Keratinocyte (primary cell): ENCODE data around the gene FAAH. TPM values are rescaled to one million over a fixed set of nuclear protein-coding genes. Genes with fewer than 3 reads are reported as not detected.

Experiments used
- DNase-seq: peaks from one replicate; pipeline ENCODE4 v3.0.0-alpha.2; 2011; ENCODE audit warnings: low read depth, missing footprints, low spot score
- FAIRE-seq: peaks from 2 replicates; lab custom pipeline; 2011; peaks lifted over from hg19 to GRCh38; lab: Jason Lieb, UNC
- H2AFZ ChIP-seq: 2 replicates; pipeline ENCODE4 v1.6.0; 2012; ENCODE audit warnings: low read length, control low read depth, inconsistent platforms; ENCODE audit not compliant: control insufficient read depth
- H3K27ac ChIP-seq: 2 replicates; pipeline ENCODE4 v1.5.1; 2011; ENCODE audit warnings: low read length; ENCODE audit not compliant: control insufficient read depth, insufficient read depth
- H3K27me3 ChIP-seq: 3 replicates; pipeline ENCODE4 v1.6.0; 2011; ENCODE audit warnings: low read length; ENCODE audit not compliant: control insufficient read depth, insufficient read depth; ENCODE audit errors: extremely low read depth
- H3K36me3 ChIP-seq, 2 experiments: 2 replicates in 1 of 2; 3 replicates in 1 of 2; pipeline ENCODE4 v1.5.1; 2011; ENCODE audit warnings: low read length in 2 of 2, mild to moderate bottlenecking in 1 of 2; ENCODE audit not compliant: control insufficient read depth in 2 of 2, insufficient read depth in 2 of 2; ENCODE audit errors: extremely low read depth in 1 of 2
- H3K4me1 ChIP-seq: 3 replicates; pipeline ENCODE4 v1.5.1; 2011; ENCODE audit warnings: low read length; ENCODE audit not compliant: control insufficient read depth, insufficient read depth; ENCODE audit errors: extremely low read depth
- H3K4me2 ChIP-seq: 3 replicates; pipeline ENCODE4 v1.6.0; 2011; ENCODE audit warnings: low read depth, low read length; ENCODE audit not compliant: control insufficient read depth, insufficient read depth; ENCODE audit errors: extremely low read depth
- H3K4me3 ChIP-seq, 3 experiments: fragments of 200-600 bp in 1 of 3; sonication (generic) in 1 of 3; 2 replicates in 2 of 3; 3 replicates in 1 of 3; pipeline ENCODE4 v1.5.1; 2011 to 2016; ENCODE audit warnings: low read length in 3 of 3, mild to moderate bottlenecking in 3 of 3, control low read depth in 2 of 3, inconsistent platforms in 1 of 3, low read depth in 1 of 3, mixed read lengths in 1 of 3, mixed run types in 1 of 3, moderate library complexity in 1 of 3; ENCODE audit not compliant: control insufficient read depth in 2 of 3, insufficient read depth in 2 of 3; ENCODE audit errors: extremely low read depth in 1 of 3
- H3K79me2 ChIP-seq: 2 replicates; pipeline ENCODE4 v1.6.0; 2012; ENCODE audit warnings: low read length; ENCODE audit not compliant: control insufficient read depth, insufficient read depth
- H3K9ac ChIP-seq: 3 replicates; pipeline ENCODE4 v1.6.0; 2011; ENCODE audit warnings: low read length; ENCODE audit not compliant: control insufficient read depth, insufficient read depth; ENCODE audit errors: extremely low read depth
- H3K9me1 ChIP-seq: 3 replicates; pipeline ENCODE4 v1.6.0; 2011; ENCODE audit warnings: low read length; ENCODE audit not compliant: control insufficient read depth, insufficient read depth; ENCODE audit errors: extremely low read depth
- H3K9me3 ChIP-seq: 2 replicates; pipeline ENCODE4 v1.5.1; 2012; ENCODE audit warnings: low read depth, low read length; ENCODE audit not compliant: control insufficient read depth
- H4K20me1 ChIP-seq: 3 replicates; pipeline ENCODE4 v1.6.0; 2011; ENCODE audit warnings: low read length; ENCODE audit not compliant: control insufficient read depth, insufficient read depth; ENCODE audit errors: extremely low read depth
- EZH2 ChIP-seq: IDR thresholded peaks from one replicate; pipeline ENCODE4 v1.6.1; 2012; ENCODE audit warnings: inconsistent platforms, mild to moderate bottlenecking, low read length, moderate library complexity
- dilution Hi-C: fragments of 300-500 bp; cut with MboI; formaldehyde crosslinking; loops from one replicate; pipeline ENCODE4 v1.7.0; 2020; ENCODE audit warnings: low sequenced_read_pairs; ENCODE audit not compliant: extremely low pct_ligation_motif_present
- polyA plus RNA-seq, 5 experiments: library from polyadenylated mRNA; depleted of rRNA in 3 of 5; stranded (reverse) in 3 of 5; stranded (forward) in 1 of 5; unstranded in 1 of 5; fragments of >200 nt; gene quantifications; 1 replicate in 1 of 5; 2 replicates in 3 of 5; 3 replicates in 1 of 5; pipeline versions ENCODE4 v1.2.1 to v1.2.3, GENCODE V29; 2011 to 2012; ENCODE audit warnings: missing spikeins in 2 of 5, low read depth in 1 of 5, low replicate concordance in 1 of 5
- TF ChIP-seq, protein P1 (sequence below), 3 experiments: IDR thresholded peaks in 1 of 3; conservative IDR thresholded peaks in 1 of 3; optimal IDR thresholded peaks in 1 of 3; 2 replicates in 2 of 3; 3 replicates in 1 of 3; pipeline versions ENCODE3 to v1.5.1; 2011; ENCODE audit warnings: low read length in 3 of 3, mild to moderate bottlenecking in 3 of 3, moderate library complexity in 2 of 3, control low read depth in 1 of 3, inconsistent platforms in 1 of 3; ENCODE audit not compliant: insufficient read depth in 2 of 3; ENCODE audit errors: extremely low read depth in 1 of 3

FAAH gene
- polyA plus RNA-seq, 1 donor (not counting 4 experiments of a cell fraction or from before 2014, with no cell fraction given), result 5.3 TPM

DNA sequence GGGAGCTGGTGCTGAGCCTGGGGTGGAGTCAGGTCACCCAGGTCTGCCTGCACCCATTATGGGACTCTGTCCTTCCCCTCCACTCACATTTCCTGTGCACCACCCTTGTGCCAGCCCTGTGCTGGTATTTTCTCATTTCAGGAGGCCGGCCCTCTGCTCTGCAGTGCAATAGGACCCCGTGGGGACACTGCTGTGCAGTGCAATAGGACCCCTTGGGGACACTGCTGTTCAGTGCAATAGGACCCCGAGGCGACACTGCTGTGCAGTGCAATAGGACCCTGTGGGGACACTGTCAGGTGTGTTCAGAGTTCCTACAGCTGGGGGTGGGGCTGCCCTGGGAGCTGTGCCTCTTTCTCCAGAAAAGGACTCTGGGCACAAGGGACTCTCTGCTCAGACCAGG lies 59.3 kb downstream of the FAAH start:
- Histone ChIP-seq H3K9ac (no peak overlapping the region), H3K36me3 (no peaks in the 10 kb centered on the region), H3K27ac (no peak overlapping the region), H3K79me2 (no peaks in the 10 kb centered on the region), H3K9me1 (no peaks in the 10 kb centered on the region), H3K9me3 (no peaks in the 10 kb centered on the region), H4K20me1 (no peaks in the 10 kb centered on the region), H3K4me3 (no peak overlapping the region), H2AFZ (no peak overlapping the region), H3K27me3 (peaks cover 57% of the 10 kb centered on the region), H3K4me1 (no peaks in the 10 kb centered on the region), H3K4me2 (no peak overlapping the region)
- TF ChIP-seq EZH2, result no peak
- TF ChIP-seq, protein P1, sequence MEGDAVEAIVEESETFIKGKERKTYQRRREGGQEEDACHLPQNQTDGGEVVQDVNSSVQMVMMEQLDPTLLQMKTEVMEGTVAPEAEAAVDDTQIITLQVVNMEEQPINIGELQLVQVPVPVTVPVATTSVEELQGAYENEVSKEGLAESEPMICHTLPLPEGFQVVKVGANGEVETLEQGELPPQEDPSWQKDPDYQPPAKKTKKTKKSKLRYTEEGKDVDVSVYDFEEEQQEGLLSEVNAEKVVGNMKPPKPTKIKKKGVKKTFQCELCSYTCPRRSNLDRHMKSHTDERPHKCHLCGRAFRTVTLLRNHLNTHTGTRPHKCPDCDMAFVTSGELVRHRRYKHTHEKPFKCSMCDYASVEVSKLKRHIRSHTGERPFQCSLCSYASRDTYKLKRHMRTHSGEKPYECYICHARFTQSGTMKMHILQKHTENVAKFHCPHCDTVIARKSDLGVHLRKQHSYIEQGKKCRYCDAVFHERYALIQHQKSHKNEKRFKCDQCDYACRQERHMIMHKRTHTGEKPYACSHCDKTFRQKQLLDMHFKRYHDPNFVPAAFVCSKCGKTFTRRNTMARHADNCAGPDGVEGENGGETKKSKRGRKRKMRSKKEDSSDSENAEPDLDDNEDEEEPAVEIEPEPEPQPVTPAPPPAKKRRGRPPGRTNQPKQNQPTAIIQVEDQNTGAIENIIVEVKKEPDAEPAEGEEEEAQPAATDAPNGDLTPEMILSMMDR (optimal IDR thresholded peaks at IDR 0.05 in 1 of 3, IDR thresholded peaks at IDR 0.05 in 1 of 3, conservative IDR thresholded peaks at IDR 0.05 in 1 of 3; ENCODE audit: extremely low read depth in 1 of 3, insufficient read depth in 2 of 3, low read length in 3 of 3), result no peak
- FAIRE-seq, result no peak
- dilution Hi-C loops, result no loop called here
- no peak for DNase-seq

DNA sequence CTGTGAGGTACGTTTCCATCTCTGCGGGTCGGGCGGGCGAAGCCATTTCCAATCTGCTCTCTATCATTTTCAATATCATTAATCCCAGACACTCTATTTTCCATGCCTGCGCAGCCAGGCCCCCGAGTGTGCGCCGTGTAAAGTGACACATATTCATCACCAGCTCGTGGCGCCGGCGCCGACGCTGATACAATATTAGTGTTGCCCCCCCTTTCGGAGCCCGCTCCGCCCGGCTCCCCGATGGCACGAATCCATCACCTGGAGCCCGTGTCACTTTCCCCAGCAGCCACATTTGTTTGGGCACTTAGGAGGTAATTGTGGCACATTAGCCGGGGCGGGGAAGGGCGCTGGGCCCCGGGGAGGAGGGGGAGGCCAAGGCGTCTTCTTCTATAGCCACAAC lies 61.8 kb downstream of the FAAH start:
- peaks cover 55% of the 10 kb centered on the region for H3K27me3 ChIP-seq
- dilution Hi-C loops, result no loop called here
- no peak for TF ChIP-seq EZH2
- TF ChIP-seq, protein P1 (optimal IDR thresholded peaks at IDR 0.05 in 1 of 3, IDR thresholded peaks at IDR 0.05 in 1 of 3, conservative IDR thresholded peaks at IDR 0.05 in 1 of 3; ENCODE audit: extremely low read depth in 1 of 3, insufficient read depth in 2 of 3, low read length in 3 of 3), result no peak

More for the DNA sequence above, 61.8 kb downstream of the FAAH start:
- no peak for FAIRE-seq
- H3K27ac ChIP-seq, result no peak overlapping the region
- H4K20me1 ChIP-seq, result no peaks in the 10 kb centered on the region
- H3K79me2 ChIP-seq, result no peaks in the 10 kb centered on the region
- no peak overlapping the region for H2AFZ ChIP-seq
- no peak overlapping the region for H3K9ac ChIP-seq
- no peak overlapping the region for H3K4me3 ChIP-seq
- no peaks in the 10 kb centered on the region for H3K9me3 ChIP-seq
- no peaks in the 10 kb centered on the region for H3K4me1 ChIP-seq
- H3K4me2 ChIP-seq, result no peak overlapping the region
- no peaks in the 10 kb centered on the region for H3K36me3 ChIP-seq
- no peak for DNase-seq
- no peaks in the 10 kb centered on the region for H3K9me1 ChIP-seq
